Nephron progenitor cell (in vitro differentiated cells): ENCODE measurements around the gene TTLL11.

ENCODE experiments used
- DNase-seq: peaks from one replicate; pipeline ENCODE4 v3.0.0; 2021
- H3K27ac Mint-ChIP-seq: 2 replicates; pipeline ENCODE4 v1.8.0; 2021; ENCODE audit warnings: mild to moderate bottlenecking, moderate library complexity, mixed read lengths
- H3K27me3 Mint-ChIP-seq: 2 replicates; pipeline ENCODE4 v1.8.0; 2021; ENCODE audit warnings: mild to moderate bottlenecking, low read depth, mixed read lengths; ENCODE audit not compliant: poor library complexity
- H3K36me3 Mint-ChIP-seq: 2 replicates; pipeline ENCODE4 v1.8.0; 2021; ENCODE audit warnings: low read depth, mixed read lengths
- H3K4me1 Mint-ChIP-seq: 2 replicates; pipeline ENCODE4 v1.8.0; 2021; ENCODE audit warnings: mixed read lengths
- H3K4me3 Mint-ChIP-seq: 2 replicates; pipeline ENCODE4 v1.8.0; 2021; ENCODE audit warnings: mild to moderate bottlenecking, moderate library complexity, mixed read lengths
- H3K9me3 Mint-ChIP-seq: 2 replicates; pipeline ENCODE4 v1.8.0; 2021; ENCODE audit warnings: mild to moderate bottlenecking, moderate library complexity, mixed read lengths
- CTCF ChIP-seq: fragments of 200-600 bp; sonication (generic); IDR thresholded peaks from 2 replicates; pipeline ENCODE4 v1.5.0; 2021; ENCODE audit warnings: antibody characterized with exemption

TTLL11 gene

GRCh38 chr9:121942866-121943382 lies 150.2 kb downstream of the TTLL11 start:
- H3K9me3 Mint-ChIP-seq: no peaks in the 10 kb centered on the region
- no peak overlapping the region for H3K4me3 Mint-ChIP-seq
- no peaks in the 10 kb centered on the region for H3K4me1 Mint-ChIP-seq
- H3K27me3 Mint-ChIP-seq: peaks cover 10% of the 10 kb centered on the region
- H3K27ac Mint-ChIP-seq: no peak overlapping the region
- no peak for DNase-seq
- no peaks in the 10 kb centered on the region for H3K36me3 Mint-ChIP-seq
- no peak for TF ChIP-seq CTCF

- no peak for TF ChIP-seq CTCF
- H3K4me3 Mint-ChIP-seq: no peak overlapping the region
- peaks cover 8% of the 10 kb centered on the region for H3K27me3 Mint-ChIP-seq
- no peak overlapping the region for H3K27ac Mint-ChIP-seq
- no peaks in the 10 kb centered on the region for H3K36me3 Mint-ChIP-seq
- no peak for DNase-seq
- no peaks in the 10 kb centered on the region for H3K9me3 Mint-ChIP-seq
- H3K4me1 Mint-ChIP-seq: no peaks in the 10 kb centered on the region
Measured at GRCh38 chr9:121942313-121942712, 150.8 kb downstream of the TTLL11 start.

- H3K4me1 Mint-ChIP-seq: no peaks in the 10 kb centered on the region
- DNase-seq: no peak
- TF ChIP-seq CTCF: no peak
- H3K9me3 Mint-ChIP-seq: no peaks in the 10 kb centered on the region
- H3K4me3 Mint-ChIP-seq: no peak overlapping the region
- no peak overlapping the region for H3K27ac Mint-ChIP-seq
- H3K27me3 Mint-ChIP-seq: peaks cover 3% of the 10 kb centered on the region
- no peaks in the 10 kb centered on the region for H3K36me3 Mint-ChIP-seq
Measured at GRCh38 chr9:121939643-121940042, 153.5 kb downstream of the TTLL11 start.

GRCh38 chr9:121938621-121939020 lies 154.5 kb downstream of the TTLL11 start:
- H3K27me3 Mint-ChIP-seq: peaks cover under 1% of the 10 kb centered on the region
- H3K36me3 Mint-ChIP-seq: no peaks in the 10 kb centered on the region
- H3K4me1 Mint-ChIP-seq: no peaks in the 10 kb centered on the region

GRCh38 chr9:121937240-121937639 lies 155.9 kb downstream of the TTLL11 start:
- Mint-ChIP-seq H3K9me3 (no peaks in the 10 kb centered on the region), H3K4me3 (no peak overlapping the region), H3K36me3 (no peaks in the 10 kb centered on the region), H3K4me1 (no peaks in the 10 kb centered on the region), H3K27ac (no peak overlapping the region), H3K27me3 (peaks cover 3% of the 10 kb centered on the region)
- no peak for DNase-seq
- no peak for TF ChIP-seq CTCF

More at GRCh38 chr9:121938621-121939020, 154.5 kb downstream of the TTLL11 start:
- DNase-seq: no peak
- no peak overlapping the region for H3K4me3 Mint-ChIP-seq
- no peak overlapping the region for H3K27ac Mint-ChIP-seq
- no peak for TF ChIP-seq CTCF
- no peaks in the 10 kb centered on the region for H3K9me3 Mint-ChIP-seq

GRCh38 chr9:121935739-121936138 lies 157.4 kb downstream of the TTLL11 start:
- Mint-ChIP-seq H3K9me3 (no peaks in the 10 kb centered on the region), H3K4me1 (no peaks in the 10 kb centered on the region)
- DNase-seq: peak; percentile 21

More at GRCh38 chr9:121935739-121936138, 157.4 kb downstream of the TTLL11 start:
- H3K27me3 Mint-ChIP-seq: peaks cover 9% of the 10 kb centered on the region
- no peaks in the 10 kb centered on the region for H3K36me3 Mint-ChIP-seq
- no peak overlapping the region for H3K4me3 Mint-ChIP-seq
- no peak for TF ChIP-seq CTCF
- no peak overlapping the region for H3K27ac Mint-ChIP-seq
